SU-DHL-6 (cell line): ENCODE measurements around the gene ISYNA1.

Source experiments
- EZH2phosphoT487 ChIP-seq: fragments of 200-600 bp; sonication (generic), shearing (Covaris generic); conservative IDR thresholded peaks from 2 replicates; pipeline ENCODE4 v1.6.1; 2018; ENCODE audit warnings: mild to moderate bottlenecking, antibody characterized with exemption, low read length, moderate library complexity, mixed read lengths
- TF ChIP-seq, protein P1 (sequence below): fragments of 200-600 bp; sonication (generic); IDR thresholded peaks from one replicate; pipeline ENCODE4 v1.5.1; 2017; ENCODE audit warnings: antibody characterized with exemption, mild to moderate bottlenecking, low read length, moderate library complexity; ENCODE audit not compliant: insufficient read depth, poor library complexity, severe bottlenecking

DNA sequence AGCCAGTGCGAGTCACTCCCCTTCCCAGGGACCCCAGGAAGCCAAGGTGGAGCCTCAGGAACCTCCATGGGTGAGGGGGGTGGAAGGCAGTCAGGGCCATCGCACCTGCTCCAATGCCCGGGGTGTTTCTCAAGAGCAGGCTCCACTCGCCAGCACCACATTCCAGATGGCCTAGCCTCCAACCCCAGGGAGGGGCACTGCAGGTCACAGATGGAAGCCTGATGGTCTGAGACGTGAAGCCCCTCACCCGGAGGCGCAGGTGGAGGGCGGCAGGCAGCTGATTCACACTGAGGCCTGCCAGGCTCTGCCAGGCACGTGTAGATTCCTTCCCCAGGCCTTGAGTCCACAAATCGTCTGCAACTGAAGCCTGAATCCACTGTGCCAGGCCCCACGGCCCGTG, 23.0 kb upstream of the ISYNA1 start:
- TF ChIP-seq, protein P1, sequence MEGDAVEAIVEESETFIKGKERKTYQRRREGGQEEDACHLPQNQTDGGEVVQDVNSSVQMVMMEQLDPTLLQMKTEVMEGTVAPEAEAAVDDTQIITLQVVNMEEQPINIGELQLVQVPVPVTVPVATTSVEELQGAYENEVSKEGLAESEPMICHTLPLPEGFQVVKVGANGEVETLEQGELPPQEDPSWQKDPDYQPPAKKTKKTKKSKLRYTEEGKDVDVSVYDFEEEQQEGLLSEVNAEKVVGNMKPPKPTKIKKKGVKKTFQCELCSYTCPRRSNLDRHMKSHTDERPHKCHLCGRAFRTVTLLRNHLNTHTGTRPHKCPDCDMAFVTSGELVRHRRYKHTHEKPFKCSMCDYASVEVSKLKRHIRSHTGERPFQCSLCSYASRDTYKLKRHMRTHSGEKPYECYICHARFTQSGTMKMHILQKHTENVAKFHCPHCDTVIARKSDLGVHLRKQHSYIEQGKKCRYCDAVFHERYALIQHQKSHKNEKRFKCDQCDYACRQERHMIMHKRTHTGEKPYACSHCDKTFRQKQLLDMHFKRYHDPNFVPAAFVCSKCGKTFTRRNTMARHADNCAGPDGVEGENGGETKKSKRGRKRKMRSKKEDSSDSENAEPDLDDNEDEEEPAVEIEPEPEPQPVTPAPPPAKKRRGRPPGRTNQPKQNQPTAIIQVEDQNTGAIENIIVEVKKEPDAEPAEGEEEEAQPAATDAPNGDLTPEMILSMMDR = no peak
- no peak for TF ChIP-seq EZH2phosphoT487
